GM18870 (cell line): Measurements from ENCODE around the gene OR10X1.

ENCODE experiments used
- ATAC-seq: cut with Tn5 transposase; IDR thresholded peaks from one replicate; pipeline ENCODE4 v1.9.1; 2021; ENCODE audit warnings: moderate library complexity; ENCODE audit not compliant: unreplicated experiment

Gene OR10X1, protein sequence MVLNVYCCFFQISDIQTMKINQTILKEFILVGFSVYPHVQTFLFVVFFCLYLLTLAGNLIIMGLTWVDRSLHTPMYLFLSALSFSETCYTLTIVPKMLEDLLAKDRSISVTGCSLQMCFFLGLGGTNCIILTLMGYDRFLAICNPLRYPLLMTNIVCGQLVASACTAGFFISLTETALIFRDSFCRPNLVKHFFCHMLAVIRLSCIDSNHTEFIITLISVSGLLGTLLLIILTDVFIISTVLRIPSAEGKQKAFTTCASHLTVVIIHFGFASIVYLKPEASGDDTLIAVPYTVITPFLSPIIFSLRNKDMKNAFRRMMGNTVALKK

DNA sequence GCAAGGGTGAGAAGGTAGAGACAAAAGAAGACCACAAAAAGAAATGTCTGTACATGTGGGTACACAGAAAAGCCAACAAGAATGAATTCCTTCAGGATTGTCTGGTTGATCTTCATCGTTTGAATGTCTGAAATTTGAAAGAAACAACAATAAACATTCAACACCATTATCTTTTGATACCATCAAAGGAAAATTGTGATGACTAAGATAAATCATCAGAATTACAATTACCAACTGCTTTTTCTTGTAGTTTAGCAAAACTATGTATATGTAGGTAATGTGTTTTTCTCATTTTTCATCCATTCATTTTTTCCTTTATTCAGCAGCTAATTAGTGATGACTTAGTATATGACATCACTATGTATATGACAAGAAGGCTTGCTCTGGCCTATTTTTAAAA is at the start of gene OR10X1:
Gene OR10X1 (minus strand): TSS at position 167 of the 400 bp plus-strand sequence. CDS start 0 bp downstream, at position 167.
- no peak for ATAC-seq

DNA sequence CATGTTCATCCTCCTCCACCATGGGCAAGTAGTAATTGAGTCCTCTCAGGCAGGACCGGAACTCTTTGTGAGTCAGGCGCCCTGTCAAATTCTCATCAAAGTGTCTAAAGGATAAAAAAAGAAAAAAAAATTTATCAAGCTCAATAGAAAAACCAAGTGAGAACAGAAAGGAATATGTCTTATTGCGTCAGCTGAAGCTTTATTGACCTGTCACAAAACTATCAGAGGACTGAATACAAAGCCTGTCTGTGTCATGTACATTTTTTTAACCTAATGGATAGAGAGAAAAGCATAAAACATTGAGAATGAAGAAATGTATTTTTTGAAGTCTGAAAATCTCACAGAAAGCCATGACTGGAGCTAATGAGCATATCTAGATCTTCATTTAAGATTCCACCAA is 34.1 kb upstream of the OR10X1 start:
- no peak for ATAC-seq

DNA sequence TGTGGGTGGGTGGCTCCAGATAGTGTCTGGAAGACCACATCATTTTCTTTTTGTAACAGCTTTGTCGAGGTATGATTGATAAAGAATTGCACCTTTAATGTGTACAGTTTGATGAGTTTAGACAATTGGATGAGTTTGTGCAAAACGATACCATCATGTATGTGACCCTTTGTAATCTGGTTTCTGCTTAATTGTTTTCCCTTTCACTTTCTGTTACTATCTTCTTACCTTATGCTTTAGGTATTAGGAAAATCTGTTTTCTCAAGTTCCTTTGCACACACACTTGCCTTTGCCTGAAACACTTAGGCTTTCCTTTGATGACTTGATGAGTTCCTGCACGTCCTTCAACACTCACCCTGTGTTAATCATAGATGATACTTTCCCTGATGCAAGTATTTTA is 32.2 kb upstream of the OR10X1 start:
- ATAC-seq, result no peak

DNA sequence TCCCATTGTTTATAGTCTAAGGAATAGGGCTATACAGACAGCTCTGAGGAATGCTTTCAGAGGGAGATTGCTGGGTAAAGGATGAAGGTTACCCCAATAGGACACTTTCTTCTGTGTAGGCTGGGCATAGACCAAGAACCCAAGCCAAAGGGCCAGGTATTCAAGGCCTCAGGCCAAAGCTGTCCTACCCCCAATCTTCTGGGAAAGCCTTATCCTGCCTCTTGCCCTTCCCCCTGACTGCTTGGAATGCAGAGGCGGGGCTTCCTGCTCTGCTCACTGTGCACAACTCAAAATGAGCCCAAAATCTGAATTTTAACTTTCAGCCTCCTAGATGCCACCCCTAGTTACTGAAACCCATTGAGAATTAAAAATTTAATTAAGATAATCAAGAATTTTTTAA is 27.6 kb upstream of the OR10X1 start:
- ATAC-seq, result no peak

DNA sequence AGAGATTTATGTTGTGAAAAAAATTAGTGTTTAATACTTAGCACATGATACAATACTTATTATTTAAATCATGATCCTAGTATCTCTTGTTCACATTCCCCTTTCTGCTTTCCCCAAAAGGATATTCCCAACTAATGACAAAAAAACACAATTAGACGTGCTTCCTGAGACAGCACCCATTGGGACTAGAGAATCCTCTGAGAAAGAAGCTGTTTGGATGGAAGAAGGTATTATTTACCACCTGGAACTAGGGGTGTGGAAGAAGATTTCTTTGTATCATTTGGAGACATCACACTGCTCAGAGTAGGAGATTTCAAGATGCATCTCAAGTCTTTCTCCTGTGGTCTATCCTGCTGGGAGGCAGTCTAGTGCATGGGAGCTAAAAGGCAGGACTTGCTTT is 25.3 kb upstream of the OR10X1 start, which contains the start of gene OR10Z1:
Gene OR10Z1 (plus strand): TSS at position 301 of the 400 bp plus-strand sequence. CDS start 1,171 bp downstream, outside the sequence.
- no peak for ATAC-seq

DNA sequence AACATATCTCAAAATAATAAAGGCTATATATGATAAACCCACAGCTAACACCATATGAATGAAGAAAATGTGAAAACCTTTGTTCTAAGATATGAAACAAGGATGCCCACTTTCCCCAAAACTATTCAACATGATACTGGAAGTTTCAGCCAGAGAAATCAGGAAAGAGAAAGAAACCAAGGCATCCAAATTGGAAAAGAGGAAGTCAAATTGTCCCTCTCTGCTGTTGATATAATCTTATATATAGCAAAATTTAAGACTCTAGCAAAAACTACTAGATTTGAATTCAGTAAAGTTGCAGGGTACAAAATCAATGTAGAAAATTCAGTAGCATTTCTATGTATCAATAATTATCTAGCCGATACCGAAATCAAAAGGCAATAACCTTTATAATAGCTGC is 21.0 kb upstream of the OR10X1 start:
- ATAC-seq, result no peak

DNA sequence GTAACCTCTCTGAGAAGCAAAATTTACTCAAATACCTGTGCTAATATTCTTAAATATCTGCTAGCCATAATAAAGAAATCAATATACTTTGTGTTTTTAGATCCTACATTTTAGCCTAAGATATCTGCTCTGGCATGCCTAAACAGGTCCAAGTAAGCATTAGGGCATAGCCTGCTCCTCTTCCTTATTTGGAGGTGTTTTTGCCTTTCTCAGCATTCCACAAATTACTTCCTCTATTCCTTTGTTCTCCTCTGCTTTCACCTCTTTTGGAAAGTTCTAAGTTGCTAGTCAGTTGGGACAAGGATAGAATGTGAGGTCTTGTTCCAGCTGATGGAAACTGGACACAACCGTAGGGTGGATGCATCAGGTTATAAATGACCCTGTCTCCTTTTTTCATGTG is 7.2 kb upstream of the OR10X1 start:
- no peak for ATAC-seq

DNA sequence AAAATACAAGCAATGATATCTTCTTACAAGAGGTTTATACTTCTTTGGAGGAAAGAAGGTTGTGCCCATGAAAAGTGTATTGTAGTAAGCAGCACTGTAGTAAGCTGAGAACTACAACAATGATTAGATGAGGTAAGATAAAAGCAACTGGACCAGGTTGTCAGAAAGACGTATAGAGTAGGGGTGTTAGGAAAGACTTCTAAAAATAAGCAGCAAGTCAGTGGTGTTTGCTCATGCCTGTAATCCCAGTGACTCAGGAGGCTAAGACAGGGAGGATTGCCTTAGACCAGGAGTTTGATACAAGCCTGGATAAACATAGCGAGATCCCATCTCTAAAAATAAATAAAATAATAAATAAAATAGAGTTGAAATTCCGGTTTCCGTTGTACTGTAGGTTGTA is 4.3 kb upstream of the OR10X1 start:
- ATAC-seq, result no peak

DNA sequence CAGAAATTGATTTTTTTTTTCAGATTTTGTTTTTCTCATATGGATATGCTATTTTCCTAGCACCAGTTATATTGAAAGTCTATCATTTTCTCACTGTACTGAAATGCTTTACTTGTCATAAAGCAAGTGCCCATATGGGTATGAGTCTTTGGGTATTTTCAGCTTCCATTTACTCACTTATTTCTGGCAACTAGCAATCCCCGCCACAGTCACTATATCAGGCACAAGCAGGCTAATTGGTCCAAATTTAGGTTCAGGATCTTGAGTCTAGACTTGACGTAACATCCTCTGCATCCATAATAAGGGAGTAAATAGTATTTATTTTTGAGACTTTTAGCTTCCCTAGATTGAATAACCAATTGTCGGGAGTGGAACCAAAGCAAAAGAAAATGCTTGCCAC is 2.1 kb downstream of the OR10X1 start:
- ATAC-seq, result no peak

DNA sequence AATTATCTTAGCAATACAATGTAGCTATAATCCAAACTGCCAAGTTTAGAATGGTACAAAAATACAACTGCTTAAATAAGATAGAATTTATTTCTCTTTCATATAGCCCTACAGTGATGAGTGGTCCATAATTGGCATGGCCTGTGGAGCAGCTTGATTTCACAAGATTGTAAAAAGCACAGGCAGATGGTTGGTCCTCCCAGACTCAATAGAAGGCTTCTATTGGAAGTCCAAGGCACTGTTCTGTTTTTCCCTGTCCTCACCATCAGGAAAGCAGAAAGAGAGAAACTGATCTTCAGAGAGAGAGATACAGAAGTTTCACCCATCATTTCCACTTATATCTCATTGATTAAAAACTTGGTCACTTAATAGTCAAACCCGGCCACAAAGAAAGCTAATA is 7.5 kb downstream of the OR10X1 start:
- ATAC-seq, result no peak

DNA sequence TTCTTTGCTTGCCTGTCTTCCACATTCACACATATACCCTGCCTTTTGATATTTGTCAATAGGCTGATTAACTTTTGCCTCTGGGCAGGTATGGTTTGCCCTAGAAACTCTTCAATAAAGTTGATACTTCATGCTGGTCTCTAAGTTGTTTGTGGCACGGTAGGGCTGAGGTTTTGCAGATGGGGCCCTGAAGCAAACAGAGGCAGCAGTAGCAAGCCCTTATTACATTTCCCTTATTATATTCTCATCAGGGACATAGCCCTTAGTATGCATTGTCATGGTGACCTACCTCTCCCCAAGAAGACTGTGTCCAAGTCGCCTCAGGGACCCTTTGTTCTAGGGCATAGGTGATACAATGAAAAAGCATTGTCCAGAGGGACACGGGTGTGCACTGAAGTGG is 9.2 kb downstream of the OR10X1 start, which contains the start of gene OR6P1:
Gene OR6P1 (minus strand): TSS at position 101 of the 400 bp plus-strand sequence. CDS start 6,976 bp downstream, outside the sequence.
- no peak for ATAC-seq

DNA sequence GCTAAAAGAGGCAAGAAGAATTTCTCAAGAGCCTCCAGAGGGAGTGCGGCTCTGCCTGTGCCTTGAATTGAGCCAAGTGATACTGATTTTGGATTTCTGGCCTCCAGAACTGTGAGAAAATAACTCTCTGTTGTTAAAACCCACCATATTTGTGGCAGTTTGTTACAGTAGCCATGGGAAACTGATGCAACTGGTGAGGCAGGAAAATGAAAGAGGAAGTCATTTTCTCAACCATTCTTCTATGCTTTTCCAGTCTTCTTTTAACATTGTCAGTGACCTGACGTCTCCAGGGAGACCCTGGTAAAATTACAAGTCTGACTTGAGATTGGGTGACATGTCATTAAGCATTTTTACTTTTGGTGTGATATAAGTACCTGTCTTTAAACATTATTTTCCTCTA is 15.1 kb downstream of the OR10X1 start:
- no peak for ATAC-seq

DNA sequence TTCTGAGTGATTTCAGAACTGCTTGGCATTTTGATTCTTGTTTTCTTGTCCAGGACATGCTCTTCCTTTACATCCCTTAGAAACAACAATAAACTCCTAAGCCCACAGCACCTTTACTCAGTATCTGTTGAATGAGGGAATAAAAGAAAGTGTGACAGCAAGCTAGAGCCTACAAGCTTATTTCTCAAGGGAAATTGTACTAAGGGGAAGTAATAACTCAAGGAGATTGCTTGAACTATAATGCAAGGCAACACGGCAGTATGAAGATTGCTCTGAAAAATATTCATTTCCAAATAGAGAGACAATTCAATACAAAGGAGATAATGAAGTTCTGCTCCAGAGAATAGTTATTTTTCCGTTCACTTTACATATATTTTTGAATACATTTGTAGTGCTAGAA is 15.8 kb downstream of the OR10X1 start:
- no peak for ATAC-seq

DNA sequence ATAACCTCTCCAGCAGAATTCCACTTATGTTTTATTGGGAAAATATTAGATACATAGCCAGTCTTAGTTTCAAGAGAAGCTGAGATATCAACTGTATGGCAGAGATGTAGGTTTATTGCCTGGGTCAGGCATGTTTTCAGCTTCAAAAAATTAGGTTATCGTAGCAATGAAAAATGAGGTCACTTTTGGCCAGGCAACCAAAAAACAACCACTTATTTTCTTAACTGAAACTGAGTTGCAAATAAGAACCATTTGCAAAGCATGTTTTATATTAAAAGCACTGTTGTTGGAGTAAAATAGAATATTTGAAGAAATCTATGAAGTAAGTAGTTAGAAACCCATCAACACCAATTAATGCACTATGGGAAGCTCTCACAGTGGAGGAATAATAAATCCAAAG is 20.0 kb downstream of the OR10X1 start:
- ATAC-seq, result no peak

DNA sequence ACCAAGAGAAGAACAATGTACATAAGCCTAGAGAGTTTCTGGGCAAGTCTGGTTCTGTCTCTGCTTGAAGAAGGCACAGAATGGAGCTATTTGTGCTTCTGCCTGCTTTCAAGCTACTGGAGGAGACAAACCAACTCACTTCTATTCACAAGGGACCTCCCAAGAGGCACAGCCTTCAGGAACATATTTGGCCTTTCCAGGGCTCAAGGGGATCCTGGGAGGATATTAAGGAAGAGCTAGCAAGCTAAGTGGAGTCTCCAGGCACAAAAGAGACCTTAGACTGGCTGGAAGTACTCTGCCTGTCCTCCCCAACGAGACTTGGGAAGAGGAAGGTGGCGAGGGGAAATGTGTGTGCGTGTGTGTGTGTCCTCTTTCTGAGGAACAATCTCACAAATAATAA is 25.3 kb downstream of the OR10X1 start, which contains the start of gene OR6Y1:
Gene OR6Y1 (minus strand): TSS at position 54 of the 400 bp plus-strand sequence. CDS start 6,300 bp downstream, outside the sequence.
- ATAC-seq, result no peak

DNA sequence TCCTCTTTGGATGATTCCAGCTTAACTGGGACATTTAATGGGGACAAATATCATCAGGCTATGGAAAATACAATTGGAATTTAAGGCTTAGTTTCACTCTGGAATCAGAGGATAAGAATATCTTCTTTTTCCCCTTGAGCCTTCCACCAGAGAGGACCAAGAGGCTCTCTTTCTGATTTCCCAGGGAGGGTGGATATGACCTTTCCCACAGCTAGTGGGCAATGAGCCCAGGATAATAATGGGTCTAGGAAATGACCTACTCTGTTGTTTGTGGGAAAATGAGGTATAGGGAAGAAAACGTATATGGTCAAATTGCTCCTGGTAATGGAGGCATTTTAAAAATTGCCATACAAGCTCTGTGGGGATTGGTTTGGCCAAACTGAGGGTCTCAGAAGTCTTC is 27.4 kb downstream of the OR10X1 start:
- no peak for ATAC-seq

DNA sequence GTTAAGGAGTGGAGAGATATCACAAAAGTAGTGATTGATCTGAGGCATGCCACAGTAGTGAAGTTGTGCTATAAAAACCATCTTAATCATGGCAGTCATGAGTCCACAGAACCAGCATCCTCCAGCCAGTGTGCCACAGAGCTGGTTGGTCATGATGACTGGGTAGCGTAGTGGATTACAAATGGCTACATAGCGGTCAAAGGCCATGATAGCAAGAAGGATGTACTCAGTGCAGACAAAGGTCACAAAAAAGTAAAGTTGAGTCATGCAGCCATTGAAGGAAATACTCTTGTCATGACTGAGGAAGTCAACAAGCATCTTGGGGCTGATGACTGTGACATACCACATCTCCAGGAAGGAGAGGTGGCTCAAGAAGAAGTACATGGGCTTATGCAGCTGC is 32.2 kb downstream of the OR10X1 start:
- ATAC-seq, result no peak

DNA sequence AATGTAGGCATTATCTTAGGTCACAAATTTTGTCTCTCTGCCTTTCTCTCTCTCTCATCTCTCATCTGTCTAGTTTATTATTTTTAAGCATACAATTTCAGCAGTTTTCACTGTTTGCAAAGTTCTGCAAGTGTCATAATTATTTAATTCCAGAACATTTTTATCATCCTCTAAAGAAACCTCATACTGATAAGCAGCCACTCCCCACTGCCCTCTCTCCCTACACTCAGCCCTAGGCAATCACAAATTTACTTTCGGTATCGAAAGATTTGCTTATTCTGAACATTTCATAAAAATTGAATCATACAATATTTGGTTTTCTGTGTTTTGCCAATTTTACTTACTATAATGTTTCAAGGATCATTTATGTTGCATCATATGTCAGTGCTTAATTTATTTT is 42.1 kb downstream of the OR10X1 start:
- ATAC-seq, result no peak

DNA sequence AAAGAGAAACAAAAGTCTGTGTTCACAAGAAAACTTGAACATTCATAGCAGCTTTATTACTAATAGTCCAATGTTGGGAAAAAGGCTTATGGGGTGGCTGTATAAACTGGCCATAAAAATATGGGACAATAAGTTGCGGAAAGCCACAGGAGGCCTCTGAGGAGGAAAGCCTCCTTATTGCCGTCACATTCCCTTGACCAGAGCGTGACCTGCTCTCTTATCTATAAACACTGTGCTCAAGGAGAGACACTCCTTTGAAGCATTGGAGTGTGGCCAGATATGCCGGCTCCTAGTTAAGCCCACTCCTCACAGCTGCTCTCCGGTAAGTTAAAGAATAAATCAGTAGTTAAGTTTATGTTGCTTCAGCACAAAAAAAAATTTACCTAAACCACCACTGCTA is 45.2 kb downstream of the OR10X1 start:
- ATAC-seq, result no peak
